ENCODE results near the gene SCD5.
"Not testable (repeated sequence)": the region's sequence is repeated elsewhere in the genome, so short reads cannot be mapped to it uniquely, and the experiment has no call there.

Gene SCD5

DNA sequence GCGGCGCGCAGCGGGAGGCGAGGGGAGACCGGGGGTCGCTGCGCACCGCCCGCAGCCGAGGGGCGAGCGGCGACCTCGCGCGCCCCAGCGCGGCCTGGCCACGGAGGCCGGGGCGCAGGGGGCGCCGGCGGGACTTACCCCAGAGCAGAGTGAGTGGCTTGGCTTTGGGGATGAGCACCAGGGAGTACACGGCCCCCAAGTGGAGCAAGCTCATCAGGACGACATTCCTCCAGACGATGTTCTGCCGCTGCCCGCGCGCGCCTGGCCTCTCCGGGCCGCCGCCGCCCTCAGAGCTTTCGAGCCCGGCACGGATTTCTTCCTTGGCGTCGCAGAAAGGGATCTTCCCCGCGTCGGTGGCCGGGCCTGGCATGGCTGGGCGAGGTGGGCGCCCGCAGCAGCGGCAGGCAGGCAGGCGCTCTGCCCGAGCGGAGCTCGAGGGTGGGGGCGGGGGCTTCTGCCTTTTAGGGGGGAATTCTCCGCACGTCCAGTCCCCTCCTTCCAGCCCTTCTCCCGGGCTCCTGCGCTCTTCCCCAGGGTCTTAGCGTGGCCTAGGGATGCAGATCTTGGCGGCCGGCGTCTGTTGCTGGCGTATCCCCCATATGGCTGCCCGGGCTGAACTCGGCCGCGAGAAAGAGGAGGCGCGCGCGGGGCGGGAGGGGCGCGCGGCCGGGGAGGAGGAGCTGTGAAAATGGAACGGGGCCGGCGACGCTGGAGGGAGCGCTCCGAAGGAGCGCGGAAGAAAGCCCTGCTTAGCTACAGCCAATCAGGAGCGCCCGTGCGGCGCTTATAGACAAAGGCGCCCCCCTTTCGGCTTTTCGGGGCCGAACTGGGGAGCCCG lies at the start of gene SCD5:
Gene SCD5, minus strand, starts transcription at position 629 of the 838 bp plus-strand sequence. Its CDS starts 259 bp downstream, at position 370.
- DNase-seq, result peak; percentile 50

DNA sequence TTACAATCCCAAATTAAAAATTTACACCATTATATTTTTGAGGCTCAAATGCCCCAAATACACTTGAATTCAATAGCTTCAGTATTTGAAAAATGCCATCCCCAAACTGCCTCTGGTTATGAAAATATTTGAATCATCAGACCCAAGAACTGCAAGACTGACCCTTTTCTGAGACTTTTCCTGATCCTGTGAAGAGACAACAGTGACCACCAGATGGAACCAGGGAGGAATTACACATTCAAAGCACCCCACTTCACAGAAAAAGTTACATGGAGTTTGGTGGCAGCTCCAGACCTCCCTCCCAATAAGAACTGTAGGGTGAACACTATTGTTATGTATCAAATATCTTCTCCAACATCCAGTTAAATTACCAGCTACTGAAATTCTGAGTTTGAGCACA lies 44.0 kb upstream of the SCD5 start:
- DNase-seq, result no peak

DNA sequence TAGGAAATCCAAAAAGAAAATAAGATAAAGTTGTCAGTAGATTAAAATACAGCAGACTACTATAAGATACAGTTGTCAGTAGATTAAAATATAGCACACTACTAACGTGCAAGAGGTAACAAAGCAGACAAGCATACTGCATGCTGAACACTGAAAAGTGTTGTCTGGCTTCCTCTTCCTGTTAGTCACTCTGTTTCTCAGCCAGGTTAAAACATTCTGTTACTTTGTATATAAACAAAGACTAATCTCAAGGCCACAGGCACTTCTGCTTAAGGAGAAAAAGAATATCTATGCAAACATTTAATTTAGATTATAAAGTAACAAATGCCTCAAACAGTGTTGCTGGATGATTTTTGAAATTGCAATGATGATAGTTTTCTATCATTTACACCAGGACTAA lies 41.0 kb upstream of the SCD5 start:
- DNase-seq, result no peak

- no peak for DNase-seq
These were observed 35.2 kb upstream of the SCD5 start for GRCh38 chr4:82833696-82834313.

DNA sequence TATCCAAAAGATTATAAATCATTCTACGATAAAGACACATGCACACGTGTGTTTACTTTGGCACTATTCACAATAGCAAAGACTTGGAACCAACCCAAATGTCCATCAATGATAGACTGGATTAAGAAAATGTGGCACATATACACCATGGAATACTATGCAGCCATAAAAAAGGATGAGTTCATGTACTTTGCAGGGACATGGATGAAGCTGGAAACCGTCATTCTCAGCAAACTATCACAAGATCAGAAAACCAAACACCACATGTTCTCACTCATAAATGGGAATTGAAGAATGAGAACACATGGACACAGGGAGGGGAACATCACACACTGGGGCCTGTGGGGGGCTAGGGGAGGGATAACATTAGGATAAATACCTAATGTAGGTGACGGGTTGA lies 34.5 kb upstream of the SCD5 start:
- DNase-seq, result not testable (repeated sequence)

DNA sequence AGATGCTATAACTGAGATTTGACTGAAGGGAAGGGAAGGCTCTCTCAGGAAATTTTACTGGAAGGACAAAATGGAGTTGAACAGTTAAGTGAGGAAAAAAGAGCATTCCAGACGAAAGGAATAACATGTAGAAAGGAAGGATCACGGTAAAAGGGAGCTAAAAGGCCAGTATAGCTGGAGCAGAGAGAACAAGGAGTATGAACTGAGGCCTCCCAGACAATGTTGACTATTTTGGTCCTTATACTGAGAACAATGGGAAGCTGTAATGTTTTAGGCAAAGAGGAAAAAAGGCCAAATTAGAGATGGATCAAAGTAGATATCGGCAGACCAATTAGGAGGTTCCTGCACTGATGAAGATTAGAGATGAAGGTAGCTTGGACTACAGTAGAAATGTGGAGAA lies 26.8 kb upstream of the SCD5 start:
- no peak for DNase-seq

- no peak for DNase-seq
These were observed 24.5 kb upstream of the SCD5 start for GRCh38 chr4:82823062-82823461.

DNA sequence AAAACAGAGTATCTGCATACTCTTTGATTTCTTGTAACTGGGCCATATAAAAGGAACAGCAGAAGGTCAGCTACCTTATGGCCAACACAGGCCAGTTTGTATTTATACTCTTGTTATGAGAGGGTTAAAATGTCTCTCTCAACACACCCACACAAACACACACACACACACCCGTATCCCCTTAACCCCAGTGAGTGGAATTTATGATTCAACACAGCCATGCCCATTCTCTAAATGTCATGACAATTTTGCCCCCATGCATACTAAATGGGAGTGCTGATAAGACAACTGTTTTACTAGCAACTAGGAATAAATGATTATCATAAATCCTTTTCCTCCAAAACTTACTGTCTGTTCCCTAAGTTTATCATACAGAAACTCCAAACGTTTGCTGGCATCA lies 22.1 kb upstream of the SCD5 start:
- DNase-seq, result no peak

DNA sequence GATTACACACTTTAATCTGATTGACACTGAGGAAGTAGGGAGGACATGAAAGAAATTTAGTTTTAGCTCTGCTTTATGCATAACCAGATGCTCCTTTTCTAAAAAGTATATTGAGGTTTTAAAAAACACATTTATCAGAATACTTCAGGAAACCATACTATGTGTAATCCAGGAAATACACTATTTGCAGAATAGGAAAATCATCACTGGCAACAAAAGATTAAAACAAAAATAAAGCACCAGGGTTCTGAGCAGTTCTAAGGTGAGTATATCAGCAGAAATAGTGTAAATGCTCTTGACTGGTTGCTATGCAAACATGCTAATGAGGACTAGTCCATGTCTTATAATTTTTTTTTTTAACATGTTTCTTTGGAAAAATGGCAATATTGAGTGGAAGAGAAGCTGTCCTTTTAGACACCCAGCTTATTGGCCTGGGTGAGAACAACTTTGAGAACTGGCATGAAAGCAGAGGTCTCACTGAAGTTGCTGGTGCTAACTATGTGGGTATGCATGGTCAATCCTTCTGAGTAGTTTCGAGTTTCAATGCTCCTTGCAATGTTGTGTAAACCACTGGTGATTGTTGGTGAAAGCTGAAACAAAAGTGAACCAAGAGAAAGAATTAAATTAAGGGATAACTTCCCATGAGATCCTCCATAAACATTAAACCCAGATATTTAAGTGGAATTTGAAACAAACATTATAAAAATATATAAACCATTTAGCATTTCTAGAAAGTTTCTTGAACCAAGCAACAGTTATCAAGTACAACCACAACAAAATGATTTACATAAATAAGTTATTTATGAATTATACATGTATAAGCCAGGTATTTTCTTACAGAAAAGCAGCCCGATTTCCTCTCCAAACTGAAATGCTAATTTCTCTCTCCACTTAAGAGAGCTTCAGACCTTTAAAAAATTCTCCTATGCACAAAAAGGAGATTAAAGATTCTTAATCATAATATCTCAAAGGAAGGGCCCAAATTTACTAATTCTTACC lies 20.4 kb upstream of the SCD5 start:
- DNase-seq, result no peak

DNA sequence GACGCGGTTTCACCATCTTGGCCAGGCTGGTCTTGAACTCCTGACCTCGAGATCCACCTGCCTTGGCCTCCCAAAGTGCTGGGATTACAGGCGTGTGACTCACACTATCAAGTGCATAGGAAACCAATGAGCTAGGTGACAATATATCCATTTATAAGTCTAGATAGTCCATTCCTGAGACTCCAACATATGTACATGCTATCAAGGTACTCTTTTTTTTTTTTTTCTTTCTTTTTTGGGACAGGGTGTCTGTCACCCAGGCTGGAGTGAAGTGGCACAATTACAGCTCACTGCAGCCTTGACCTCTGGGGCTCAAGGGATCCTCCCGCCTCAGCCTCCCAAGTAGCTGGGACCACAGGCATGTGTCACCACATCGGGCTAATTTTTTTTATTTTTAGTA lies 18.3 kb upstream of the SCD5 start:
- DNase-seq, result not testable (repeated sequence)

DNA sequence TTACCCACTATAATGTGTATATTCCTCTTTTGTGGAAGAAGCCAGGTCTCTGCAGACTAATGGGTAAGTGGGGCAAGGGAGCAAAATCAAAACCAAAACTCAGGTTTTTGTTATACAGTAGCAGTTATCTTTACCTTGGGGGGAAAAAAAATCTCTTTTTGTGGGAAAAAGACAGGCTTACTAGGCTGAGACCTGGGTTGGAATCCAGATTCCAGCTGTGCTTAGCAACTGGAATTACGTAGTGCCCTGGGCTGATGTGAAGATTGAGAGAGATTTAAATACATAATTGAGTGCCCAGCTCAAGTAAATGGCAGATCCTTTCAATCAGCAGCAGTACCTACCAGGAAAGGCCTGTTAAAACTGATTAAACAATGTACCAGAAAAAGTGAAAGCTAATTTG lies 15.4 kb upstream of the SCD5 start:
- DNase-seq, result no peak

GRCh38 chr4:82811838-82812341 lies 13.3 kb upstream of the SCD5 start:
- DNase-seq, result no peak

- DNase-seq, result no peak
These were observed 12.8 kb upstream of the SCD5 start for GRCh38 chr4:82811392-82811791.

- no peak for DNase-seq
These were observed 11.6 kb upstream of the SCD5 start for GRCh38 chr4:82810176-82810575.

DNA sequence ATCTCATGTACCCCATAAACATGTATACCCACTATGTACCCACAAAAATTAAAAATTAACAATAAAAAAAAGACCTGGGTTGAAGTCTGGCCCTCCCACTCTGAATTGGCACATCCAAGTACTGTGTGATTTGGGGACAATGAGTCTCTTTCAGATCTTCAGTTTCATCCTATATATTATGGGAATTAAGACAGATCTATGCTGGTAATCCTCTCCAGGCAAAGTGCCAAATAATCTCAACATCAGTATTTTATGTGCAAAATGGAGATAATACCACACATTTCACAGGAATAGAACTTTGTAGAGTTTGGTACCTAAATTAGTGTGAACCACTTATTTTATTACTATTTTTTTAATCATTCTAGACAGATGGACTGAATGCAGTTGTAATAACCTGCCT lies 11.0 kb upstream of the SCD5 start:
- no peak for DNase-seq

GRCh38 chr4:82803746-82804145 lies 5.2 kb upstream of the SCD5 start:
- no peak for DNase-seq

DNA sequence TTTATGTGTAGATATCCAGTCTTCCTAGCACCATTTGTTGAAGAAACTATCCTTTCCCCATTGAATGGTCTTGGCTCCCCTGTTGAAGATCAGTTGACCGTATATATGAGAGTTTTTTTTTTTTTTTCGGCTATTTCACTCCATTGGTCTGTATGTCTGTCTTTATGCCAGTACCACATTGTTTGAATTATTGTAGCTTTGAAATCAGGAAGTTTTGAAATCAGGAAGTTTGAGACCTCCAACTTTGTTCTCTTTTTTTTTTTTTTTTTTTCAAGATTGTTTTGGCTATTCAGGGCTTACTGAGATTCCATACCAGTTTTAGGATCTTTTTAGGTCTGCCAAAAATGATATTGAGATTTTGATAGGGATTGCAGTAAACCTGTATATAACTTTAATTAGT lies 4.3 kb upstream of the SCD5 start:
- DNase-seq, result no peak

DNA sequence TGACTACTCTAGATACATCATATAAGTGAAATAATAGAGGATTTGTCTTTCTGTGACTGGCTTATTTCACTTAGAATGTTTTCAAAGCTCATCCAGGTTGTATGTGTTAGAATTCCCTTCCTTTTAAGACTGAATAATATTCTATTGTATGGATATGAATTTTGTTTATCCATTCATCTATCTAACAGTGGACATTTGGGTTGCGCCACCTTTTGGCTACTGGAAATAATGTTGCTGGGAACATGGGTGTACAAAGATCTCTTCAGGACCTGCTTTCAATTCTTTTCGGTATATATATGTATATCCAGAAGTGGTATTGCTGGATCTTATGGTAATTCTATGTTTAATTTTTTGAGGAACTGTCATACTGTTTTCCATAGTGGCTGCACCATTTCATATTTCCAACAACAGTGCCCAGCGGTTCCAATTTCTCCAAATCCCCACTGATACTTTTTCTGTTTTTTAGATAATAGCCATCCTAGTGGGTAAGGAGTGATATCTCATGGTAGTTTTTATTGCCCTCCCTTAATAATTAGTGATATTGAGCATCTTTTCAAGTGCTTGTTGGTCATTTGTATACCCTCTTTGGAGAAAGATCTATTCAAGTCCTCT lies 3.4 kb upstream of the SCD5 start:
- DNase-seq, result peak; percentile 10

- no peak for DNase-seq
These were observed 648 bp upstream of the SCD5 start for GRCh38 chr4:82799006-82799881.

DNA sequence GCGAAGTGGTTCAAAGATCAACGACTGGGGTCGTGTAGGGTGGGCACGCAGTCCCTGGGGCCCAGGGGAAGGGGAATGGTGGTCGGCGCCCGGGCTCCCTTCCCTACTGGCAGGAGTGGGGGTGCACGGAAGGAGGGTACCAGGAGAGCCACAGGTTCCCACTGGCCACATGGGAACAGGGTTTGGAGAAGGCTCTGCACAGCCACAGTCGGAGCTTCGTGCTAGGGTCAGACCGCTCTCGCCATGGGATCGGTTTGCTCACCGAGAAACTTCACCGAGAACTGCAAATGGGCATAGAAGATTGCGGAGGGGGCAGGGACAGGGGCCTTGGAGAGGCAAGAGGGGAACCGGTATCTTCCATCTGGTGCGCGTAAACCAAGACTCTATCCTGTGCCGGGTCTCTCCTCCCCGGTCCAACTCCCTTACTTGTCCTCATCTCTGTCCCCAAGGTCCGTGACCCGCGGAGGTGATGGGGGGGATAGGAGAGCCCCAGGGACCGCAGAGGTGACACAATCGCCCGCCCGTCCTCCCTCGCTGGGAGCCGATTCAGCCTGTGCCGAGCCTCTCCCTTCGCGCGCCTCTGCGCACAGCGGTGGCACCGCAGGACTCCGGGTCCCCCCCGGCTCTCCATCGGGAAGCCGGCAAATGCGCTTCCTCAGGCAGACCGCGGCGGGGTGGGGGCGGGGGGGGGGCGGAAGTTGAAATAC lies 1.0 kb downstream of the SCD5 start:
- no peak for DNase-seq

GRCh38 chr4:82797040-82797404 lies 1.6 kb downstream of the SCD5 start:
- no peak for DNase-seq
